ENCODE measurements around the gene UBAC2. TPM values are rescaled to one million over a fixed set of nuclear protein-coding genes. Genes with fewer than 3 reads are reported as not detected.

UBAC2 gene
- total RNA-seq, 1 donor: 36.9 TPM

DNA sequence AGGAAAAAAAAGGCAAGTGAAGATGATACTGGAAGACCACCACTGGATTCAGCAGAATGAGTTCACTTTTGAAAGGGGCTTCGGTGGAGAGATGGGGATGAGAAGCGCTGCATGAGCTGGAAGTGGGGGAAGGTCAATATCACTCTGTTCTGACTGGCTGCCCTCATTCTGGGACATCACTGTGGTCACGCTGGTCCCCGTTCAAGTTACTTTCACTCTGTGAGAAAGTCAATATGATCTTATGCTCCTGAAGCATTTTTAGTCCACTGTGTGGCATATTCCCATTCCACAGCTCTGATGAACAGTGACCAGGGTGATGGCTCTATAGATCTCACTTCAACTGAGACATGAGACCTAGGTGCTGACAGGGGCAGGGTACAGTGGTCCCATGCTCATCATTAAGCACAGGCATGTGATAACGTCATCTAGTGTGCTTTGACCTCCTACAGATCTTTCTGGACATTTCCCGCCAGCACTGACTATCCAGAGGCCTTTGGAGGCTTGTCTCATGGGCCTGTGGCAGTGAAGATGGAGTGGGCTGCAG is 146.8 kb downstream of the UBAC2 start:
- H3K27ac ChIP-seq (ENCODE audit: low read depth, low read length): no peak overlapping the region

DNA sequence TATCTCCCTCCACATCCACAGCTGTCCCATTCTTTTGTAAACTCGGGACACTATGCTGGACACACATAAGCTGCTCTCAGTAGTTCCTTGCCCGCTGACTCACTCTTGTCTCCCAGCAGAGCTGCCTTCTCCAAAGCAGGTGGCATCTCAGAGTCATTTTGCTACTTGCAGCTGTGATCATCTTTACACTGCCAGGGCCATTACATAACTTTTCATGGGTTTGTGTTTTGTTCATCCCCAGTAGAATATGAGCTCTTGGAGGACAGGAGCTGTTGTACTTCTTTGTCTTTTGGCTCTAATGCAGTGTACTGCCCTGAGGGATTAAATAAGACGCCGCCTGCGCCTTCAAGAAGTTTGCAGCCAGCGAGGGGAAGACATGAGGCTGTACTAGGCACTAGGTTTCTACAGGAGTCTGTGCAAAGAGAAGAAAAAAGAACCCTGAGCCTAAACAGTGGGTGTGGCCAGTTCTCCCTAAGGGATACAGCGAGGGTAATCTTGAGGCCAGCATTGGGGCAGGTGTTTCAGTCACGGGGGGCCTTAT is 147.3 kb downstream of the UBAC2 start:
- H2AFZ ChIP-seq (ENCODE audit: low read length): no peak overlapping the region
- peaks cover 3% of the 10 kb centered on the region for H3K36me3 ChIP-seq (ENCODE audit: insufficient read depth, low read length)
- H3K27ac ChIP-seq (ENCODE audit: low read depth, low read length): no peak overlapping the region
- no peaks in the 10 kb centered on the region for H3K27me3 ChIP-seq (ENCODE audit: insufficient read depth, low read length)
- no peak overlapping the region for H3K4me2 ChIP-seq (ENCODE audit: insufficient read depth, low read length)
- TF ChIP-seq, protein P1, sequence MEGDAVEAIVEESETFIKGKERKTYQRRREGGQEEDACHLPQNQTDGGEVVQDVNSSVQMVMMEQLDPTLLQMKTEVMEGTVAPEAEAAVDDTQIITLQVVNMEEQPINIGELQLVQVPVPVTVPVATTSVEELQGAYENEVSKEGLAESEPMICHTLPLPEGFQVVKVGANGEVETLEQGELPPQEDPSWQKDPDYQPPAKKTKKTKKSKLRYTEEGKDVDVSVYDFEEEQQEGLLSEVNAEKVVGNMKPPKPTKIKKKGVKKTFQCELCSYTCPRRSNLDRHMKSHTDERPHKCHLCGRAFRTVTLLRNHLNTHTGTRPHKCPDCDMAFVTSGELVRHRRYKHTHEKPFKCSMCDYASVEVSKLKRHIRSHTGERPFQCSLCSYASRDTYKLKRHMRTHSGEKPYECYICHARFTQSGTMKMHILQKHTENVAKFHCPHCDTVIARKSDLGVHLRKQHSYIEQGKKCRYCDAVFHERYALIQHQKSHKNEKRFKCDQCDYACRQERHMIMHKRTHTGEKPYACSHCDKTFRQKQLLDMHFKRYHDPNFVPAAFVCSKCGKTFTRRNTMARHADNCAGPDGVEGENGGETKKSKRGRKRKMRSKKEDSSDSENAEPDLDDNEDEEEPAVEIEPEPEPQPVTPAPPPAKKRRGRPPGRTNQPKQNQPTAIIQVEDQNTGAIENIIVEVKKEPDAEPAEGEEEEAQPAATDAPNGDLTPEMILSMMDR (IDR thresholded peaks at IDR 0.05; ENCODE audit: extremely low read depth, low read depth, low read length): no peak
- no peak for DNase-seq (ENCODE audit: insufficient read length, low spot score, missing footprints)
- peaks cover 7% of the 10 kb centered on the region for H4K20me1 ChIP-seq (ENCODE audit: insufficient read depth, low read length)
- H3K9me3 ChIP-seq (ENCODE audit: low read depth, low read length): no peaks in the 10 kb centered on the region
- no peaks in the 10 kb centered on the region for H3K4me1 ChIP-seq (ENCODE audit: insufficient read depth, low read length)
- H3K79me2 ChIP-seq (ENCODE audit: insufficient read depth, low read length): no peaks in the 10 kb centered on the region
- no peak overlapping the region for H3K4me3 ChIP-seq (ENCODE audit: insufficient read depth, low read length)

More for the DNA sequence above, 146.8 kb downstream of the UBAC2 start:
- no peaks in the 10 kb centered on the region for H3K4me1 ChIP-seq (ENCODE audit: insufficient read depth, low read length)
- no peak overlapping the region for H2AFZ ChIP-seq (ENCODE audit: low read length)
- H3K36me3 ChIP-seq (ENCODE audit: insufficient read depth, low read length): peaks cover 3% of the 10 kb centered on the region
- no peak overlapping the region for H3K4me2 ChIP-seq (ENCODE audit: insufficient read depth, low read length)
- H3K4me3 ChIP-seq (ENCODE audit: insufficient read depth, low read length): no peak overlapping the region
- H3K79me2 ChIP-seq (ENCODE audit: insufficient read depth, low read length): no peaks in the 10 kb centered on the region
- no peak for DNase-seq (ENCODE audit: insufficient read length, low spot score, missing footprints)
- H4K20me1 ChIP-seq (ENCODE audit: insufficient read depth, low read length): peaks cover 7% of the 10 kb centered on the region
- TF ChIP-seq, protein P1 (IDR thresholded peaks at IDR 0.05; ENCODE audit: extremely low read depth, low read depth, low read length): no peak
- no peaks in the 10 kb centered on the region for H3K9me3 ChIP-seq (ENCODE audit: low read depth, low read length)
- H3K27me3 ChIP-seq (ENCODE audit: insufficient read depth, low read length): no peaks in the 10 kb centered on the region

DNA sequence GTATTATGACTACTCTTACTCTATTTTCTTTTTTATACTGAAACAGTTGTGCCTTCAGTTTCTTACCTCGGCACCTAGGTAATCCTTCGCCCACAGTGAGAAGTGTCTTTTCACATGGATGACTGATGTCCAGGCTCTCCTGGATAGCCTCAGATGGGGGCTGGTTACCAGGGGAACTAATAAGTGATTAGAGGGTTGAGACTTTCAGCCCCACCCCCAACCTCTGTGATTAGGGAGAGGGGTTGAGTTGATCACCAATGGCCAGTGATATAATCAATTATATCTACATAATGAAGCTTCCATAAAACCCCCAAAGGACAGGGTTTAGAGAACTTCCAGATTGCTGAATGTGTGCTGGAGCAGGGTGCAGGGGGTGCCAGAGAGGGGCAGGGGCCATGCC is 149.5 kb downstream of the UBAC2 start:
- Histone ChIP-seq H3K36me3 (ENCODE audit: insufficient read depth, low read length) (peaks cover 3% of the 10 kb centered on the region), H3K27ac (ENCODE audit: low read depth, low read length) (no peak overlapping the region), H3K4me2 (ENCODE audit: insufficient read depth, low read length) (no peak overlapping the region)

DNA sequence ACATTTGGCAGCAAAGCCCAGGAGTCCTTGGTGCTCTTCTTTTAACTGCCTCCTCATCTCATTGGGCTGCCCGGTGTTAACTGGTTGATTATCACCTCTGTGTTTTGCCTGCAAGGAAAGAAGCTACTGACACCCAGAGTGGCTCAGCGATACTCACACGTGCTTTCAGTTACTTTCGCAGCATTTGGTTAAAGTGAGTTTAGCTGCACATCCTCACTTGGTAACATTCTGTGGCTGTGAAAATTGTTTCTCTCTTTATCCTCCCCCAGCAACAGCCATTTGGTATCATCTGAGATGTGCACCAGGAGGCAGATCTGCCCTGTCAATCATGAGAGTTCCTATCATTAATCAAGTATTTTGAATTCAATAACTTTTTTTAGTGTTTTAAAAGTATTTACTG is 151.1 kb downstream of the UBAC2 start:
- Histone ChIP-seq H3K79me2 (ENCODE audit: insufficient read depth, low read length) (no peaks in the 10 kb centered on the region), H2AFZ (ENCODE audit: low read length) (no peak overlapping the region), H3K27me3 (ENCODE audit: insufficient read depth, low read length) (no peaks in the 10 kb centered on the region), H3K27ac (ENCODE audit: low read depth, low read length) (no peak overlapping the region), H3K4me1 (ENCODE audit: insufficient read depth, low read length) (peaks cover 30% of the 10 kb centered on the region), H3K36me3 (ENCODE audit: insufficient read depth, low read length) (peaks cover 3% of the 10 kb centered on the region), H3K9me3 (ENCODE audit: low read depth, low read length) (no peaks in the 10 kb centered on the region), H3K4me3 (ENCODE audit: insufficient read depth, low read length) (no peak overlapping the region), H3K4me2 (ENCODE audit: insufficient read depth, low read length) (no peak overlapping the region), H4K20me1 (ENCODE audit: insufficient read depth, low read length) (peaks cover 13% of the 10 kb centered on the region)
- no peak for DNase-seq (ENCODE audit: insufficient read length, low spot score, missing footprints)
- TF ChIP-seq, protein P1 (IDR thresholded peaks at IDR 0.05; ENCODE audit: extremely low read depth, low read depth, low read length): no peak

More for the DNA sequence above, 149.5 kb downstream of the UBAC2 start:
- no peak for DNase-seq (ENCODE audit: insufficient read length, low spot score, missing footprints)
- peaks cover 17% of the 10 kb centered on the region for H3K4me1 ChIP-seq (ENCODE audit: insufficient read depth, low read length)
- no peak overlapping the region for H3K4me3 ChIP-seq (ENCODE audit: insufficient read depth, low read length)
- TF ChIP-seq, protein P1 (IDR thresholded peaks at IDR 0.05; ENCODE audit: extremely low read depth, low read depth, low read length): no peak
- peaks cover 14% of the 10 kb centered on the region for H4K20me1 ChIP-seq (ENCODE audit: insufficient read depth, low read length)
- H3K79me2 ChIP-seq (ENCODE audit: insufficient read depth, low read length): no peaks in the 10 kb centered on the region
- H2AFZ ChIP-seq (ENCODE audit: low read length): no peak overlapping the region
- H3K27me3 ChIP-seq (ENCODE audit: insufficient read depth, low read length): no peaks in the 10 kb centered on the region
- no peaks in the 10 kb centered on the region for H3K9me3 ChIP-seq (ENCODE audit: low read depth, low read length)

Data from osteoblast (primary cell).